ENCODE results near the gene EBP.
"Not testable (repeated sequence)": the region's sequence is repeated elsewhere in the genome, so short reads cannot be mapped to it uniquely, and the experiment has no call there.

Gene EBP

DNA sequence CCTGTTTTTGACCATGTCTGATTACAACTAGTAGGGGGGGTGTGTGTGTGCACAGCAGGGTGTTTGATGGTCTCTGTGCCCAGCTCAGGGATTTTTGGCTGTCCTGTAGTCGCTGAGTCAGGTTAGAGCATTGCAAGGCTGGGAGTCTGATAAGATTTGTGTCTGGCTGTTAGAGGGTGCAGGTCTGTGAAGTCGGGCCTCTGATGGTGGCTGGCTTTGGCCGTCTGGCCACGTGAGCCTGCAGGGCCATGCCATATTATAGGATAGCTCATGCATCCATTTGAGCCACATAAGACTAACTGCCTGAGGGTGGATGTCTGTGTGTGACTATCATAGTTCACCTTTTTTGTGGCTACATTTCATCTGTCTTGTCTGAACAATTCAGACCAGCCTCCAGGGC is 7.9 kb upstream of the EBP start:
- H3K9me3 ChIP-seq (ENCODE audit: control insufficient read depth in 1 of 2, low read length in 2 of 2): no peaks in the 10 kb centered on the region
- no peaks in the 10 kb centered on the region for H3K27me3 ChIP-seq (ENCODE audit: low read depth, low read length)
- no peak overlapping the region for H3K4me3 ChIP-seq (ENCODE audit: low read depth in 1 of 2, low read length in 2 of 2)
- peaks cover 0 to 8% of the 10 kb centered on the region in 2 donors for H3K4me1 ChIP-seq (ENCODE audit: control insufficient read depth in 1 of 2, insufficient read depth in 2 of 2, low read length in 2 of 2)
- peaks cover 0 to 14% of the 10 kb centered on the region in 2 donors for H3K36me3 ChIP-seq (ENCODE audit: control insufficient read depth in 1 of 2, insufficient read depth in 2 of 2, low read length in 2 of 2)
- H3K27ac ChIP-seq (ENCODE audit: low read length): no peak overlapping the region

DNA sequence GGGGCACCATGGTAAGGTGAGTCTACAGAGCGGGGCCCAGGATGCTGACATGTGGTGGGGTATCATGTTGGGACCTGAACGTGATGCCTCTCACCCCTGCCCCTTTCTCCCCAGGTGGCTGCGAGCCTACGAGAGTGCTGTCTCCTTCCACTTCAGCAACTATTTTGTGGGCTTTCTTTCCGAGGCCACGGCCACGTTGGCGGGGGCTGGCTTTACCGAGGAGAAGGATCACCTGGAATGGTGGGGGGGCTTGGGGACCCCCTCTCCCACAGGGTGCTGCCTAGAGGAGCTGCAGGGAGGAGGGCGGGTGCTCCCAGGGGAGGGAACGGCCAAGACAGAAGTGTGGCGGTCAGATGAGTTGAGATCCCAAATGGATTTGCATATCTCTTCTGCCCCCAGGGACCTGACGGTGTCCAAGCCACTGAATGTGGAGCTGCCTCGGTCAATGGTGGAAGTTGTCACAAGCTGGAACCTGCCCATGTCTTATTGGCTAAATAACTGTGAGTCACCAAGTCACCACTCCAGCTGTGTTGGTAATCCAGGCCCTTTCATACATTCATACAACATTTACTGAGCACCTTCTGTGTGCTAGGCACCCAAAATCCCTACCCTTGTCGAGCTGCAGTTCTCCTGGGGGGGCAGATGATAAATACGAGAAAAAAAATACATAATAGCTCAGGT is 7.3 kb upstream of the EBP start:
- Histone ChIP-seq H3K4me3 (ENCODE audit: low read depth in 1 of 2, low read length in 2 of 2) (no peak overlapping the region), H3K27ac (ENCODE audit: low read length) (no peak overlapping the region), H3K27me3 (ENCODE audit: low read depth, low read length) (no peaks in the 10 kb centered on the region), H3K4me1 (ENCODE audit: control insufficient read depth in 1 of 2, insufficient read depth in 2 of 2, low read length in 2 of 2) (peaks cover 0 to 8% of the 10 kb centered on the region in 2 donors), H3K9me3 (ENCODE audit: control insufficient read depth in 1 of 2, low read length in 2 of 2) (no peaks in the 10 kb centered on the region), H3K36me3 (ENCODE audit: control insufficient read depth in 1 of 2, insufficient read depth in 2 of 2, low read length in 2 of 2) (peaks cover 0 to 14% of the 10 kb centered on the region in 2 donors)

DNA sequence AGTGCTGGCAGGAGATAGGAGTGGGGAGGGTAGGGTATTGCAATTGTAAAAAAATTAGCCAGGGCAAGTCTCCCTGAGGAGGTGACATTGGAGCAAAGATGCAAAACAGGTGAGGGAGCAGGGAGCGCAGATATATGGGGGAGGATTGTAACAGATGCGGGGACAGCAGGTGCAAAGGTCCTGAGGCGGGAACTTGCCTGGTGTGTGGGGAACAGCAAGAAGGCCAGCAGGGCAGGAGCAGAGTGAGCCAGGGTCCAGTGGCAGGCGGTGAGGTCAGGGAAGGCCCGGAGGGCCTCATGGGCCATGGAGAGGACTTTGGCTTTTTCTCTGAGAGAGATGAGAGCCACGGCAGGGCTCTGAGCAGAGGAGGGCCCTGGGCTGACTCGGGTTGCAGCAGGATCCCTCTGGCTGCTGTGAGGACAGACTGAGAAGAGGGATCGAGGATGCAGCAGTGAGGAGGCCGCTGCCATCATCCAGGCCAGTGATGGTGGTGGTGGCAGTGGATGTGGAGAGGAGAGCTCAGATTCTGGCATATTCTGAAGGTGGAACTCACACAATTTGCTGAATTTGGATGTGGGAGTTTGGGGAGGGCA is 6.6 kb upstream of the EBP start:
- no peaks in the 10 kb centered on the region for H3K9me3 ChIP-seq (ENCODE audit: control insufficient read depth in 1 of 2, low read length in 2 of 2)
- peaks cover 0 to 14% of the 10 kb centered on the region in 2 donors for H3K36me3 ChIP-seq (ENCODE audit: control insufficient read depth in 1 of 2, insufficient read depth in 2 of 2, low read length in 2 of 2)
- no peak overlapping the region for H3K4me3 ChIP-seq (ENCODE audit: low read depth in 1 of 2, low read length in 2 of 2)
- peaks cover 0 to under 1% of the 10 kb centered on the region in 2 donors for H3K4me1 ChIP-seq (ENCODE audit: control insufficient read depth in 1 of 2, insufficient read depth in 2 of 2, low read length in 2 of 2)
- H3K27ac ChIP-seq (ENCODE audit: low read length): no peak overlapping the region
- no peaks in the 10 kb centered on the region for H3K27me3 ChIP-seq (ENCODE audit: low read depth, low read length)

DNA sequence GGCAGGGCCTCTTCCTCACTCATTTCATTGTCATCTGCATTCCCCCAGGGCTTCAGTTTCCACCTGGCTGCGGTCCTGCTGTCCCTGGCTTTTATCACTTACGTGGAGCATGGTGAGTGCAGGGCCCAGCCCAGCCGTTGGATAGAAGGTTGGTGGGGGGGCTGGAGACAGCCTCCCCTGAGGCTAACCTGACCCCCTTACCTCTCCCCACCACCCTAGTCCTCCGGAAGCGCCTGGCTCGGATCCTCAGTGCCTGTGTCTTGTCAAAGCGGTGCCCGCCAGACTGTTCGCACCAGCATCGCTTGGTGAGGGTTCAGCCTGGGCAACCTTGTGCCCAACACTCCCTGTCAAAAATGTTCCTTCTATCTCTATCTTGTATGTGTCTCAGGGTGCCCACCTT is 5.8 kb upstream of the EBP start:
- Histone ChIP-seq H3K4me3 (ENCODE audit: low read depth in 1 of 2, low read length in 2 of 2) (no peak overlapping the region), H3K4me1 (ENCODE audit: control insufficient read depth in 1 of 2, insufficient read depth in 2 of 2, low read length in 2 of 2) (no peaks in the 10 kb centered on the region), H3K36me3 (ENCODE audit: control insufficient read depth in 1 of 2, insufficient read depth in 2 of 2, low read length in 2 of 2) (peaks cover 0 to 14% of the 10 kb centered on the region in 2 donors), H3K27me3 (ENCODE audit: low read depth, low read length) (no peaks in the 10 kb centered on the region), H3K27ac (ENCODE audit: low read length) (no peak overlapping the region), H3K9me3 (ENCODE audit: control insufficient read depth in 1 of 2, low read length in 2 of 2) (no peaks in the 10 kb centered on the region)

DNA sequence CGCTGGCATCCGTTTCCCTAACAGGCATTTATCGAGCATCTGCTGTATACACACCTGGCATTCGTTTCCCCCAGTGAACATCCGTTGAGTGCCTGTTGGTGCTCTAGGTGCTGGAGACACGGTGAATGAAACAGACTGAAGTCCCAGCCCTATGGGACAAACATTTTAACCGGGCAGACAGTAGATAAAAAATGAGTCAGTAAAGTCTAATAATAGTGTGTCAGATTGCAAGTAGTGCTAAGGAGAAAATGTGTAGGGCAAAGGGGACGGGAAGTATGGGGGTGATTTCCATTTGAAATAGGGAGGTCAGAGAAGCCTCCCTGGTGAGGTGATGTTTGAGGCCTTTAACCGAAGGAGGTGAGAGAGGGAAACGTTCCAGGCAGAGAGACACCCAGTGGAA is 5.3 kb upstream of the EBP start:
- no peak overlapping the region for H3K4me3 ChIP-seq (ENCODE audit: low read depth in 1 of 2, low read length in 2 of 2)
- no peak overlapping the region for H3K27ac ChIP-seq (ENCODE audit: low read length)
- H3K4me1 ChIP-seq (ENCODE audit: control insufficient read depth in 1 of 2, insufficient read depth in 2 of 2, low read length in 2 of 2): no peaks in the 10 kb centered on the region
- H3K27me3 ChIP-seq (ENCODE audit: low read depth, low read length): no peaks in the 10 kb centered on the region
- H3K9me3 ChIP-seq (ENCODE audit: control insufficient read depth in 1 of 2, low read length in 2 of 2): no peaks in the 10 kb centered on the region
- H3K36me3 ChIP-seq (ENCODE audit: control insufficient read depth in 1 of 2, insufficient read depth in 2 of 2, low read length in 2 of 2): peaks cover 0 to 14% of the 10 kb centered on the region in 2 donors

DNA sequence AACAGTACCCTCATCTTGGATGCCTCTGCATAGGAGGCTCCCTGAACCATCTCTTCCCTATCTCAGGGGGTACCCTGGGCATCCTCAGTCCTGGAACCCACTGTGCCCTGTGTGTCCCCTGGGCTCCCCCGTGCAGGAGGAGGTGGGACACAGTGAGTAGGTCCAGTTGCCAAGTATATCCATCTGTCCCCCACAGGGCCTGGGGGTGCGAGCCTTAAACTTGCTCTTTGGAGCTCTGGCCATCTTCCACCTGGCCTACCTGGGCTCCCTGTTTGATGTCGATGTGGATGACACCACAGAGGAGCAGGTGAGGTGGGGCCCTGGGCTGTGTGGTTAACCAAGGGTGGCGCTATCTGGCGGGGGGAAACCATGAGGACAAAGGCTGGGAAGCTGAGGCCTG is 4.6 kb upstream of the EBP start:
- H3K27me3 ChIP-seq (ENCODE audit: low read depth, low read length): no peaks in the 10 kb centered on the region
- no peaks in the 10 kb centered on the region for H3K4me1 ChIP-seq (ENCODE audit: control insufficient read depth in 1 of 2, insufficient read depth in 2 of 2, low read length in 2 of 2)
- H3K27ac ChIP-seq (ENCODE audit: low read length): no peak overlapping the region
- no peak overlapping the region for H3K4me3 ChIP-seq (ENCODE audit: low read depth in 1 of 2, low read length in 2 of 2)
- H3K9me3 ChIP-seq (ENCODE audit: control insufficient read depth in 1 of 2, low read length in 2 of 2): no peaks in the 10 kb centered on the region
- peaks cover 0 to 14% of the 10 kb centered on the region in 2 donors for H3K36me3 ChIP-seq (ENCODE audit: control insufficient read depth in 1 of 2, insufficient read depth in 2 of 2, low read length in 2 of 2)

DNA sequence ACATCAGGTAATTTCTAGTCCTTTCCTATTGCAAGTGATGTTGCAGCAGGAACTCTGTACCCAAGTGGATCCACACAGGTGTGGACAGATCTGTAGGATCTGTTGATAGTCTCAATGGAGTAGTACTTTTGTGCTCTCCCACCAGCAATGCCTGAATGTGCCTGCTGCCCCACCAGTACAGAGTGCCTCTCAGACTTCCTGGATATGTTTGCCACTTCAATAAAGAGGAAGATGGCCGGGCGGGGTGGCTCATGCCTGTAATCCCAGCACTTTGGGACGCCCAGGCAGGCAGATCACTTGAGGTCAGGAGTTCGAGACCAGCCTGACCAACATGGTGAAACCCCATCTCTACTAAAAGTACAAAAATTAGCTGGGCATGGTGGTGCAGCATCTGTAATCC is 2.1 kb upstream of the EBP start:
- not testable (repeated sequence) for H3K9me3 ChIP-seq (ENCODE audit: control insufficient read depth in 1 of 2, low read length in 2 of 2); H3K36me3 ChIP-seq (ENCODE audit: control insufficient read depth in 1 of 2, insufficient read depth in 2 of 2, low read length in 2 of 2); H3K27ac ChIP-seq (ENCODE audit: low read length); H3K27me3 ChIP-seq (ENCODE audit: low read depth, low read length); H3K4me1 ChIP-seq (ENCODE audit: control insufficient read depth in 1 of 2, insufficient read depth in 2 of 2, low read length in 2 of 2); H3K4me3 ChIP-seq (ENCODE audit: low read depth in 1 of 2, low read length in 2 of 2)

DNA sequence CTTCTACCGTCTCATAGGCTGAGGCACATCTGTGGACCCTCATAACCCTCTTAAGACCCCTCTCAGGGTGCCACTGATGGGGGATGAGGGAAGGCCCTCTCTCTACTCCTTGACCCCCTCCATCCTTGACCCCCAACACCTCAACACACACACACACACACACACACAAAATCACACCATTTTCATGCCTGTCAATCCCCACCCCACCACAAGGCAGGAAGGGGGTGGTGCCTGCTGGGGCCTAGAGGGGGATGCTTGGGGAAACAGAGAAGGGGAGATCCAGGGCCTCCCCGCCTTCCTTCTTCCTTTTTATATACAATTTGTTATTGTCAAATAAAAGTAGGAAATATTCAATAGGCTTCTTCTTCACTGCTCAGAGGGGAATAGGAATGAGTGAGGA is 1.2 kb upstream of the EBP start:
- Histone ChIP-seq H3K4me3 (ENCODE audit: low read depth in 1 of 2, low read length in 2 of 2) (no peak overlapping the region), H3K27me3 (ENCODE audit: low read depth, low read length) (no peaks in the 10 kb centered on the region), H3K9me3 (ENCODE audit: control insufficient read depth in 1 of 2, low read length in 2 of 2) (no peaks in the 10 kb centered on the region), H3K27ac (ENCODE audit: low read length) (no peak overlapping the region), H3K4me1 (ENCODE audit: control insufficient read depth in 1 of 2, insufficient read depth in 2 of 2, low read length in 2 of 2) (no peaks in the 10 kb centered on the region), H3K36me3 (ENCODE audit: control insufficient read depth in 1 of 2, insufficient read depth in 2 of 2, low read length in 2 of 2) (peaks cover 0 to 7% of the 10 kb centered on the region in 2 donors)

DNA sequence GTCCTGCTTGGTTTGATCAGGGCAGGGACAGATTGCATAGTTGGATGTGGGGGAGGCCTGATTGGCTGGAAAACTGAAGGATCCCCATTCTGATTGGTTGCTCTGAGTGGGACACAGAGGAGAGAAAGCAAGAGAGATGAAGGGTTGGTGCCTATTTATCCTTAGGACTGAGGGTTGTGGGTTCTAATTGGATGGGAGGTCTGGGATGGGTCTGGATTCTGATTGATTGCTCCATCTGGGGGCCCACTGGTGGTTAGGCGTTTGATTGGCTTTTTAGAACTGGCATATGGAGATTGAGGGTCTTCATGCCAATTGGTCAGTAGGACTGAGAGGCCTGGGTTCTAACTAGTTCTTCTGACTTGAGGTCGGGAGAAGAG is 644 bp upstream of the EBP start:
- Histone ChIP-seq H3K36me3 (ENCODE audit: control insufficient read depth in 1 of 2, insufficient read depth in 2 of 2, low read length in 2 of 2) (peaks cover 0 to 5% of the 10 kb centered on the region in 2 donors), H3K4me1 (ENCODE audit: control insufficient read depth in 1 of 2, insufficient read depth in 2 of 2, low read length in 2 of 2) (no peaks in the 10 kb centered on the region), H3K9me3 (ENCODE audit: control insufficient read depth in 1 of 2, low read length in 2 of 2) (no peaks in the 10 kb centered on the region), H3K27me3 (ENCODE audit: low read depth, low read length) (no peaks in the 10 kb centered on the region), H3K27ac (ENCODE audit: low read length) (peak overlapping the region; percentile 45), H3K4me3 (ENCODE audit: low read depth in 1 of 2, low read length in 2 of 2) (peak overlapping the region; percentile 71 to 76)

DNA sequence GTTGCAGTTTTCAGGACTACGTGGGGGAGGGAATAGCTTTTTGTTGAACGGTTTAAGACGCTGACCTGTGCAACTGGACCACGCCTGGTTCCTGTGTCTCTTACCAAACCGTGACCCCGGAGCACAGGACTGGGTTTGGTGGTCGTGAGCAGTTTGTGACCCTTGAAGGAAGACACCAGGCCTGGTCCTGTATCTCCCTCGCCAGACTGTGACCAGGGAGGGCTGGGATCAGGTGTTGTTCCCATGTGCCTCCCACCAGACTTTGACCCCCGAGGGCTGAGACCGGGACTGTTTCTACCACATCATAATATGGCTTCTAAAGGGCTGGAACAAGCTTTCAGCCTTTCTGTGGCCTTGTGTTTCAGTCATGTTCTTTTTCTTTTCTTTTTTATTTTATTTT is 683 bp downstream of the EBP start:
- H3K36me3 ChIP-seq (ENCODE audit: control insufficient read depth in 1 of 2, insufficient read depth in 2 of 2, low read length in 2 of 2): peaks cover 4 to 9% of the 10 kb centered on the region in 2 donors
- no peaks in the 10 kb centered on the region for H3K9me3 ChIP-seq (ENCODE audit: control insufficient read depth in 1 of 2, low read length in 2 of 2)
- H3K27ac ChIP-seq (ENCODE audit: low read length): peak overlapping the region; percentile 51
- no peaks in the 10 kb centered on the region for H3K4me1 ChIP-seq (ENCODE audit: control insufficient read depth in 1 of 2, insufficient read depth in 2 of 2, low read length in 2 of 2)
- peak overlapping the region; percentile 71 to 76 for H3K4me3 ChIP-seq (ENCODE audit: low read depth in 1 of 2, low read length in 2 of 2)
- no peaks in the 10 kb centered on the region for H3K27me3 ChIP-seq (ENCODE audit: low read depth, low read length)

DNA sequence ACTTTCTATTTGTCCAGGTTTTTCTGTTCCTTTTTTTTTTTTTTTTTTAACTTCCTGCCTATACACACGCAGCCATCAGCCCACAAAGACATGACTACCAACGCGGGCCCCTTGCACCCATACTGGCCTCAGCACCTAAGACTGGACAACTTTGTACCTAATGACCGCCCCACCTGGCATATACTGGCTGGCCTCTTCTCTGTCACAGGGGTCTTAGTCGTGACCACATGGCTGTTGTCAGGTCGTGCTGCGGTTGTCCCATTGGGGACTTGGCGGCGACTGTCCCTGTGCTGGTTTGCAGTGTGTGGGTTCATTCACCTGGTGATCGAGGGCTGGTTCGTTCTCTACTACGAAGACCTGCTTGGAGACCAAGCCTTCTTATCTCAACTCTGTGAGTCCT is 2.1 kb downstream of the EBP start:
- Histone ChIP-seq H3K27ac (ENCODE audit: low read length) (no peak overlapping the region), H3K9me3 (ENCODE audit: control insufficient read depth in 1 of 2, low read length in 2 of 2) (no peaks in the 10 kb centered on the region), H3K36me3 (ENCODE audit: control insufficient read depth in 1 of 2, insufficient read depth in 2 of 2, low read length in 2 of 2) (peaks cover 5 to 10% of the 10 kb centered on the region in 2 donors), H3K4me1 (ENCODE audit: control insufficient read depth in 1 of 2, insufficient read depth in 2 of 2, low read length in 2 of 2) (no peaks in the 10 kb centered on the region), H3K4me3 (ENCODE audit: low read depth in 1 of 2, low read length in 2 of 2) (no peak overlapping the region), H3K27me3 (ENCODE audit: low read depth, low read length) (no peaks in the 10 kb centered on the region)

DNA sequence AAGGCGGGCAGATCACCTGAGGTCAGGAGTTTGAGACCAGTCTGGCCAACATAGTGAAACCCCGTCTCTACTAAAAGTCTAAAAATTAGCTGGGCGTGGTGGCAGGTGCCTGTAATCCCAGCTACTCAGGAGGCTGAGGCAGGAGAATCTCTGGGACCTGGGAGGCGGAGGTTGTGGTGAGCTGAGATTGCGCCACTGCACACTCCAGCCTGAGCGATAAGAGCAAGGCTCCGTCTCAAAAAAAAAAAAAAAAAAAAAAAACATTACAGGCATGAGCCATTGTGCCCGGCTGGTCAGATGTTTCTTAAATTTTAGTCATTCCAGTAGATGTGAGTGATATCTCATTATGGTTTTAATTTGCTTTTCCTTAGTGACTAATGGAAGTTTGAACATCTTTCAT is 4.2 kb downstream of the EBP start:
- H3K9me3 ChIP-seq (ENCODE audit: control insufficient read depth in 1 of 2, low read length in 2 of 2); H3K4me1 ChIP-seq (ENCODE audit: control insufficient read depth in 1 of 2, insufficient read depth in 2 of 2, low read length in 2 of 2); H3K4me3 ChIP-seq (ENCODE audit: low read depth in 1 of 2, low read length in 2 of 2); H3K27ac ChIP-seq (ENCODE audit: low read length); H3K27me3 ChIP-seq (ENCODE audit: low read depth, low read length): not testable (repeated sequence)
- peaks cover 5 to 10% of the 10 kb centered on the region in 2 donors for H3K36me3 ChIP-seq (ENCODE audit: control insufficient read depth in 1 of 2, insufficient read depth in 2 of 2, low read length in 2 of 2)
